Activated T-cell treated with anti-CD3 and anti-CD28 coated beads, Interleukin-2, amount 50 U/mL, for 4 hours (primary cell): ENCODE results near the gene SV2C. TPM values are rescaled to one million over a fixed set of nuclear protein-coding genes. Genes with fewer than 3 reads are reported as not detected.
"Not testable (repeated sequence)": the region's sequence is repeated elsewhere in the genome, so short reads cannot be mapped to it uniquely, and the experiment has no call there.

ENCODE experiments used
- ATAC-seq, 2 donors: fragments of 200-7000 bp; cut with Tn5 transposase; one replicate each; pipeline ENCODE4 v1.10.0; 2021
- DNase-seq: peaks from one replicate; pipeline ENCODE4 v3.0.0-alpha.2; 2020
- H3K27me3 Mint-ChIP-seq: one replicate; pipeline ENCODE4 v1.8.0; 2021; ENCODE audit warnings: low read depth, mixed read lengths
- H3K36me3 Mint-ChIP-seq: one replicate; pipeline ENCODE4 v1.8.0; 2022; ENCODE audit warnings: mixed read lengths; ENCODE audit not compliant: insufficient read depth
- H3K4me1 Mint-ChIP-seq: one replicate; pipeline ENCODE4 v1.8.0; 2021; ENCODE audit warnings: low read depth, mixed read lengths
- H3K4me3 Mint-ChIP-seq: one replicate; pipeline ENCODE4 v1.8.0; 2021; ENCODE audit warnings: mild to moderate bottlenecking, moderate library complexity, mixed read lengths
- H3K9me3 Mint-ChIP-seq: one replicate; pipeline ENCODE4 v1.8.0; 2021; ENCODE audit warnings: mixed read lengths
- total RNA-seq, 3 donors: library from RNA; stranded (reverse); gene quantifications; one replicate each; pipeline ENCODE4 v1.2.1, GENCODE V29; 2021

The SV2C gene
- total RNA-seq, 3 donors from 2014 or later = not detected

DNA sequence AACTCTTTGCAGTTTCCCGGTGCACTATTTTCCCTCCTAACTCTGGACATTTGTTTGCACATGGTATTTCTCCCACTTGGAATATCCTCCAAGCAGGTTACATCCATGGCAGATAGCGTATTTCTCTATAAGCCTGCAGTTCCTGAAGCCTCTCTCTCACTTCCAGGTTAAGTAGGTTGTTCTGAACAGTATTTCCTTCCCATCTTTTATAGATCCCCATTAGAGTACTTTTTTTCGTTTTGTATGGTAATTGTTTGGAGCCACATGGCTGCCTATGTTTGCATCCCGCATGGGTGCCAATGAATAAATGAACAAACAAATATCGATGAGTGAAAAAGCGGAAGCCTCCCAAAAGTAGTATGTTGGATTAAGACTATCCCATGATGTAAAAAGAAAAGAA, 206.5 kb downstream of the SV2C start:
- Mint-ChIP-seq H3K4me3 (no peak overlapping the region), H3K9me3 (no peaks in the 10 kb centered on the region), H3K4me1 (no peaks in the 10 kb centered on the region), H3K36me3 (no peaks in the 10 kb centered on the region), H3K27me3 (no peaks in the 10 kb centered on the region)
- no peak for ATAC-seq
- no peak for DNase-seq

DNA sequence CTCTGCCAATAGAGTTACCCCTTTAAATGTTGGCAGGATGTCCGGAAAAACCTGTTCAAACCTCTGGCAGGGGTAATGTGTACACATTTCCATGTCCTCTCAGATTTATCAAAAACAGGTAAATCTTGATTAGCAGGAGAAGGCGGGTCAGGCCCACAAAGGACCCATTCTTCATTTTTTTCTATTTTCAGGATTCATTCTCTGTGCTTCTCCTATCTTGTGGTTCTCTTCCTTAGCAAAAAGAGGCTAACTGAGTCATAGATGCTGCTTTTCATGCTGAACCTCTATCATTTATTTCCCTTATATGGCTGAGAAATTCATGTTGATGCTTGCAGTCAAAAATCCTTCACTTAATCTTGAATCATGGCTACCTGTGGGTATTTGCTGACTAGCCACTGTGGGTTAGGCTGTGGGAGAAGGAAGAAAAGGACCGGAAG, 207.2 kb downstream of the SV2C start:
- ATAC-seq = no peak
- Mint-ChIP-seq H3K9me3 (no peaks in the 10 kb centered on the region), H3K36me3 (no peaks in the 10 kb centered on the region)

DNA sequence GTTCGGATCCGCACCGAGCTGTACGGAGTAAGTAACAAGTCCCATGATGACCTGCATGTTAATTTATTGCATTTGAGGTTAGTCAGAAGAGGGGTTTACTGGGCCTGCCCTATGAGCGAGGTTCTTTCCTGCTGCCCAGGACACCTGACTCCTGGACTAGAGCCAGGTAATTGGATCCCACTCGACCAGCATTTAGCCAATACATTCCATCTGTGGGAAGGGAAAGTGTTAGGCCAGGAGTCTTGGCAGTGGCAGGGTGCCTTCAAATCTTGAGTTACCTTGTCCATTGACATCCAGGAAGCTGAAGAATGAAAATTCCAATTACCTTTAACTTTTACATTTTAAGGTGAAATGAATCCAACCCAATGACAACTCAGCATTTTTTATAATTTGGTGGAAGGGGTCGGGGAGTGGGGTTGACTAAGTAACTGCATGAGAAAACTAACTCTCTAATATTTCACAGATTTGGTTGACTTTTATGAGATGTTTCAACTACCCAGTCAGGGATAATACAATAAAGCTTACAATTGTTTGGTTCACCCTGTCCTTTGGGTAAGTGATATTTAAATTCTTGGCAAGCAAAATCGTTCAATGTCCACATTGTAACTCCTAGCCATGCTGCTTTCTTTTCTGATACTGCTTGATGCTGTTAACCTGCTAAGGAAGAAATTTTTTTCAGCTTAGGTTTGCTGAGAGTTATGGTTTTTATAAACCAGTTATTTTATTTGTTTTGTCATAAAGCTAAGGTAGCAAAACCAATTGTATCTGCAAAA, 208.3 kb downstream of the SV2C start:
- Mint-ChIP-seq H3K4me3 (no peak overlapping the region), H3K36me3 (no peaks in the 10 kb centered on the region), H3K27me3 (no peaks in the 10 kb centered on the region), H3K9me3 (no peaks in the 10 kb centered on the region), H3K4me1 (no peaks in the 10 kb centered on the region)
- ATAC-seq (no peak), DNase-seq (no peak)

More for the DNA sequence above, 207.2 kb downstream of the SV2C start:
- H3K27me3 Mint-ChIP-seq = no peaks in the 10 kb centered on the region
- no peak for DNase-seq
- H3K4me3 Mint-ChIP-seq = no peak overlapping the region
- H3K4me1 Mint-ChIP-seq = no peaks in the 10 kb centered on the region

DNA sequence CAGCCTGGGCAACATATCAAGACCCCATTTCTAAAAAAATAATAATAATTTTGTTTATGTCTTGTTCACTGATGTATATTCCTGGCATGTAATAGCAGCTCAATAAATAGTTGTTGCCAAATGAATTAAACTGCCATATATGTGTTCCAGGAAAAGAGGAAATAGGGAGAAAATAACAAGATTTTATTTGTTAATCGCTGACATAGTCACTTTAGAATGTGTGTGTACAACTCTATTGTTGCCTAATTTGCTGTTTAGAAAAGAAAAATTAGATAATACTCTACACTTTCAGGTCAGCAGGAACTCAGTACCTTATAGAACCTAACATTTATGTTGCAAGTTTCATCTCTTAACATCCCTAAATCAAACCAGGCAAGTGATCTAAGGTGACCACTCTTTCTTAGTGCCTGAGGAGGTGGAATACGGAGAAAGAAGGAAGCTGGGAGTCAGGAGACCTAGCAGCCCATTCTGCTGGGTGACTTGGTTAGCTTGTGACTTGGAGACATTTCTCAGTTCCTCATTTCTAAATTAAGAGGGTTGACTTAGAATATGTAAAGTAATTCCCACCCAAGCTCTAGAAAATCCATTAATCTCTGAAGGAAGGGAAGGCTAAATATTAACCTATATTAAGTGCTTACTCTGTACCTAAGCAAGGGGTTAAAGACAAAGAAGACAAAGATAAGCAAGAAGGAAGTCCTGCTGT, 209.6 kb downstream of the SV2C start:
- no peaks in the 10 kb centered on the region for H3K27me3 Mint-ChIP-seq
- H3K9me3 Mint-ChIP-seq = no peaks in the 10 kb centered on the region
- H3K4me1 Mint-ChIP-seq = no peaks in the 10 kb centered on the region
- ATAC-seq (no peak), DNase-seq (no peak)
- no peaks in the 10 kb centered on the region for H3K36me3 Mint-ChIP-seq
- no peak overlapping the region for H3K4me3 Mint-ChIP-seq

DNA sequence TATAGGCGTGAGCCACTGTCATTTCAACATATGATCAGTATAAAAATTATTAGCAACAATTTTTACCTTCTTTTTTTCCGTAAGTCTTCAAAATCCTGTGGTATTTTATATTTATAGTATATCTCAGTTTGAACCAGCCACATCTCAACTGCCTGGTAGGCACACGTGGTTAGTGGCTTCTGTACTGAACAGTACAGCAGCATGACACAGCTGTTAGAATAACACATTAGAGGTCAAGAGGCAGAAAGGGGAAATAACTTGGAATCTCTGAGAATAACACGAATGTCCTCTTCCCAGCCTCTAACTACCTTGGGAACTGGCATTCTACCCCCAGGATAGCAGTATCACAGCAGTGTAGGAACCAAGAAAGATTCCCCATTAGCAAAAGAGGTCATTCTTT, 211.4 kb downstream of the SV2C start:
- no peak overlapping the region for H3K4me3 Mint-ChIP-seq
- ATAC-seq (no peak), DNase-seq (no peak)
- no peaks in the 10 kb centered on the region for H3K9me3 Mint-ChIP-seq
- H3K4me1 Mint-ChIP-seq = peaks cover 14% of the 10 kb centered on the region
- no peaks in the 10 kb centered on the region for H3K27me3 Mint-ChIP-seq
- no peaks in the 10 kb centered on the region for H3K36me3 Mint-ChIP-seq

DNA sequence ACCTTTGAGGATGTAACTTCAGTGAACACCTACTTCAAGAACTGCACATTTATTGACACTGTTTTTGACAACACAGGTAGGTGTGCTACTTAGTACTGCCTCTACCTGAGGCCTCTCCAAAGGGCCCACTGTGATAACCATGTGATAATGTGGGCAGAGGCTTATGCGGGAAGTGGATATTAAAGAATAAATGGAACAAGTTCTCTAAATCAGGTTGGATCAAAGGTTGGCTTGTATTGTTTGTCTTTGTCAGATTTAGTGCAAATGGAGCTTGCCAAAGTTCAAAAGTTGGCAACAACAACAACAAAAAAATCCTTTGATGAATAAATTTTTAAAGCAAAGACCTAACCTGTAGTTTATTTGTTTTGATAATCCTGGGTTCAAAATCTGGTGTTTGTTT, 215.7 kb downstream of the SV2C start:
- Mint-ChIP-seq H3K36me3 (no peaks in the 10 kb centered on the region), H3K27me3 (no peaks in the 10 kb centered on the region), H3K9me3 (no peaks in the 10 kb centered on the region), H3K4me3 (no peak overlapping the region), H3K4me1 (peaks cover 22% of the 10 kb centered on the region)
- DNase-seq = no peak
- ATAC-seq = no peak

DNA sequence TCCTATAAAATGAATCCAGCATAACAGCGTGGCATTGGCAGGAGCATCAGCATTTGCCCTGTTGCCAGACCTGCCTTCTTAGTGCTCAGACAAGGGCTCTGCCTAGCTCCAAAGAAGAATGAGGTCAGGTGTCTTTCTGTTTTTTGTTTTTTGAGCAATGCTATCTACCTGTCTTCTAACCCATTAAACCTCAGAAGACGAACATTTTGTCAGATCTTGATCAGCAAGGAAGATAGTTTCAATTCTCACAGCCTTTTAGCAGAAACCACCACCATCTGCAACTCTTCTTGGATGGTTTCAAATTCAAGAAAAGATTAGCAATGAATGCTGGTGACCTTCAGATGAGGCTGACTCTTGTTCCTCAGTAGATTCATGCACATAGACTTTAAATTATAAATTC, 216.4 kb downstream of the SV2C start:
- no peaks in the 10 kb centered on the region for H3K9me3 Mint-ChIP-seq
- H3K4me3 Mint-ChIP-seq = no peak overlapping the region
- no peaks in the 10 kb centered on the region for H3K27me3 Mint-ChIP-seq
- peaks cover 29% of the 10 kb centered on the region for H3K4me1 Mint-ChIP-seq
- DNase-seq (no peak), ATAC-seq (peak in 1 of 2 donors; percentile 27)
- H3K36me3 Mint-ChIP-seq = no peaks in the 10 kb centered on the region

DNA sequence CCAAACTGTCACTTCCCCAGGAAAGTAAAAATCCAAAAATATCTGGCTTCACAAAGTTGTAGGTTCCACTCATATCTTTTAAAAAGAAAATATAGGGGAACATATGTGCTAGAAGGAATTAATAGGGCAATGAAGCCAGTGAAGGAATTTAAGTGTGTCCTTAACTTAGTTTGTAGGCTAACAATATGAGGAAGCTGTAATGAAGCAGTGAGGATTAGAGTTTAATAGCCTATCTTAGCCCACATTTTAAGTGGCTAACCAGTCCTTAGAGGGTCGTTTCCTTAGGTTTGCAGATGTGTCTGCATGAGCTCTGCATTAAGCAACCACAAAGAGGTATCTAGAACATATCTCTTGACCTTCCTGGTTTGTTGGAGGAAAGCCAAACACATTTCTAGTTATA, 218.7 kb downstream of the SV2C start:
- H3K4me1 Mint-ChIP-seq = peaks cover 35% of the 10 kb centered on the region
- H3K4me3 Mint-ChIP-seq, ATAC-seq, H3K9me3 Mint-ChIP-seq, DNase-seq, H3K36me3 Mint-ChIP-seq, H3K27me3 Mint-ChIP-seq: not testable (repeated sequence)

DNA sequence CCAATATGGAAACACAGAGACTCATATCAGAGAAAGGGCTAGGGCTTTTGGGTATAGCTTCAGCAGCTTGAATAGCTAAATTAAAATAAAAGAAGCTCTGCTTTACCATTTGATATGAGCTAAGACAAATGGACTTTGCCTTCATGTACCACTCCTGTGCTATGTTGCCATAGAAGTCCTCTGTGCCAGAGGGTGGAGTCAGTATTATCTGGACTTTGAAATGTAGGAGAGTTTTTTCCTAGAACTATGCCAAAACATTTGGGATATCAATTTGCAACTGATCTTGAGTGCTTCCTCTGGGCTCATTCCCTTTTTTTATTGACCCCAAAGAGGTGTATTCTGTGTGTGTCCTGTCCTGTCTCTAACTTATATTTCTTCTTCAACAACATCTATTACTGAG, 219.5 kb downstream of the SV2C start:
- H3K4me1 Mint-ChIP-seq = peaks cover 35% of the 10 kb centered on the region
- not testable (repeated sequence) for H3K27me3 Mint-ChIP-seq, H3K36me3 Mint-ChIP-seq, ATAC-seq, H3K9me3 Mint-ChIP-seq, DNase-seq, H3K4me3 Mint-ChIP-seq

DNA sequence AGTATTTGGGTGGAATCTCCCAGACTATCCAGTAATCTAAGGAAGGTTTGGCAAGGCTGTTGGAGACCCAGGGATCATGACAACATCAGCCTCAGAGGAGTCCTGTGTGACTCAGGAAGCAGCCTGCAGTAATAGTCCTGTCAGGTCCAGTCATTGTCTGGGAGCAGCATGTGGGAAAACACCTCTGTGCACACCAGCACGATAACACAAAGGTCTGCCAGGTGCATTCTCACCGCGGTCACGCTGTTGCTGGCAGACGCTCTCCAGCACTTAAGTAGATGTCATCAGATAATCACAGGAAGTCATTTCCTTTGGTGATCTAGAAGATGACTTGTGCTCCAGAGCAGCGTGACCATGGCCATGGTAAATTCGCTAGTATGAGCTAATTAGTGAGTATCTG, 220.7 kb downstream of the SV2C start:
- Mint-ChIP-seq H3K4me3 (no peak overlapping the region), H3K4me1 (peaks cover 27% of the 10 kb centered on the region)

DNA sequence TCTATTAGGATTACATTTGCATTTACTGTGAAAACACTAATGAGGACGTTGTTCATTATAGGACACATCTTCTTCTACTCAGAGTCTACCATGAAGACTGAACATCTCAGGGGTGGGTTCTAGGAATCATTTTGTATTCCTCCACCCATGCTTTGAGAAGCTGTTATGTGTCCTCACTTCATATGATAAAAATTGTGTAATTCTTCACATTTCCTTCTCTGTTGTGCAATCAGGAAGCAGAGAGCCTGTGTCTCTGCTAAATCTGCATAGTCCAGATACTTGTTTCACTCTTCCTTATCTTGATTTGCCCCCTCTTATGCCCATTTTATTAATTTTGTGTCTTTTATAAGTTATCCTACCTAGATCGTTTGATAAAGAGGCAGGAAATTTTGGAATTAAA, 222.1 kb downstream of the SV2C start:
- Mint-ChIP-seq H3K36me3 (no peaks in the 10 kb centered on the region), H3K4me1 (peaks cover 18% of the 10 kb centered on the region), H3K27me3 (no peaks in the 10 kb centered on the region), H3K4me3 (no peak overlapping the region), H3K9me3 (no peaks in the 10 kb centered on the region)
- no peak for DNase-seq
- ATAC-seq = no peak

More for the DNA sequence above, 220.7 kb downstream of the SV2C start:
- H3K27me3 Mint-ChIP-seq = no peaks in the 10 kb centered on the region
- no peaks in the 10 kb centered on the region for H3K36me3 Mint-ChIP-seq
- no peaks in the 10 kb centered on the region for H3K9me3 Mint-ChIP-seq
- ATAC-seq (peak; percentile 72 to 87), DNase-seq (peak; percentile 10)

DNA sequence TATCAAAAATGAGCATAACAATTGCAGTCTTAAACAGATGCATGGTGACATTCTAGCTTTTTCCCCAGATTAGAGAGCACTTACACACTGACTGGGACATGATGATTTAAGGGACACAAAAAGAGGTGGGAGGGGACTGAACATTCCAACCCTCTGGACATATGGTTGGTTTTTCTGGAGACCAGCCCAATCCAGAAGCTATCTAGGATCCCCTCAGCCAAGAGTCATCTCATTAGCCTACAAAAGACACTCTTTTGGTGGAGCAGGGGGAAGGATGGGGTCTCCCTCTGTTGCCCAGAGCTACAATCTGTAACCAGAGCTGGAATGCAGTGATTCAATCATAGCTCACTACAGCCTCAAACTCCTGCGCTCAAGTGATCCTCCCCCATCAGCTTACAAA, 222.6 kb downstream of the SV2C start:
- DNase-seq (no peak), ATAC-seq (no peak)
- H3K9me3 Mint-ChIP-seq = no peaks in the 10 kb centered on the region
- H3K4me3 Mint-ChIP-seq = no peak overlapping the region
- H3K4me1 Mint-ChIP-seq = peaks cover 18% of the 10 kb centered on the region
- no peaks in the 10 kb centered on the region for H3K36me3 Mint-ChIP-seq
- H3K27me3 Mint-ChIP-seq = no peaks in the 10 kb centered on the region

DNA sequence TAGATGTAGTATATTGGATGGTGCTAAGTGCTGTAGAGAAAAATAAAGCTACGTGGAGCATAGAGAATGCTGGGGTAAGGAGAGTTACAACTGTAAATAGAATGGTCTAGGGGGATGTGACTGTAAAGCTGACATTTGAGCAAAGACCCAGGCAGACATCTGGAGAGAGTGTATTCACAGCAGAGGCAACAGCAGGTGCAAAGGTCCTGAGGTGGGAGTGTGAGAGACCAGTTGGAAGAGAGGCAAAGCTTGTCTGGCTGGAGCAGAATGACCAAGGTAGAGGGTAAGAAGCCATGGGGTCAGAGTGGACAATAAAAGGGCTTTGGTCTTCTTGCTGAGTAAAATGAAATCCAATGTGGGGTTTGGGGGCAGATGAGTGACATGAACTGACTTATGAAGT, 227.0 kb downstream of the SV2C start:
- Mint-ChIP-seq H3K36me3 (no peaks in the 10 kb centered on the region), H3K27me3 (no peaks in the 10 kb centered on the region), H3K4me3 (no peak overlapping the region), H3K9me3 (no peaks in the 10 kb centered on the region), H3K4me1 (peaks cover 4% of the 10 kb centered on the region)
- no peak for DNase-seq
- ATAC-seq = no peak

DNA sequence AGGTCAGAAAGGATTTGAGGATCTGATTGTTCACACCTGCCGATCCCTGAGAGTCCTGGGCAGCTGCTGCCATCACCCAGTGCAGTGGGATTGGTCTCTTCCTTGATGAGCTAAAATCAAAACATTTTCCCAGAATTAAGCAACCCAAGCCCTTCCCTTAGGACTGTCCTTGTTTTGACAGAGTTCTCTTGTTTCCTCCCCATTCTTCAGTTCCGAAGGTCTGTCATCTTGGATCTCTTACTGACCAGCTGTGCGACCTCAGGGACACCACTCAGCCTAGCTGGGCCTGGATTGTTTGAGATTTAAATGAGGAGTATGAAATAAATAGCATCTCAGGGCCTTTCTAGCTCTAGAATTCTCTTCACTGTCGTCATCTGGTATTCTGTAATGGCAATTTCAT, 229.6 kb downstream of the SV2C start:
- Mint-ChIP-seq H3K9me3 (no peaks in the 10 kb centered on the region), H3K27me3 (no peaks in the 10 kb centered on the region), H3K36me3 (no peaks in the 10 kb centered on the region), H3K4me1 (no peaks in the 10 kb centered on the region), H3K4me3 (no peak overlapping the region)
- no peak for ATAC-seq
- DNase-seq = no peak

DNA sequence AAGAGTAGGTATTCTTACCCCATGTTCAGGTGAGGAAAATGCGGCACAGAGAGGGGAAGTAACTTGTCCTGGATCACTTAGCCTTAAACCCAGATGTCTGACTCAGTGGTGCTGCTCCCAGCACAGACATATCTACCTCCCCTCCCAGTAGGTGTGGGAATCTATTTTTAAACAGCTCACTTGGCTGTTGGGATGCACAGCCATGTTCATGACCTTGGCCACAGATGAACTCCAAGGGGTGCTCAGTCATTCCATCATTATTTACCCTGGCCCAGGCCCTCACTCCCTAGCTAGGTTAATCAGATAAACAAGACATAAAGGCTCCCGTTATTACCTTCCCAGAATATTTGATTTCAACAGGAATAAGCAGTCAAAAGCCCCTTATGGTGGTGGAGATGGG, 231.5 kb downstream of the SV2C start:
- Mint-ChIP-seq H3K27me3 (no peaks in the 10 kb centered on the region), H3K36me3 (no peaks in the 10 kb centered on the region)

More for the DNA sequence above, 231.5 kb downstream of the SV2C start:
- no peak for DNase-seq
- Mint-ChIP-seq H3K4me1 (peaks cover 4% of the 10 kb centered on the region), H3K9me3 (no peaks in the 10 kb centered on the region), H3K4me3 (no peak overlapping the region)
- no peak for ATAC-seq
